OCI-M2 (cell line): Measurements from ENCODE around the gene SIRT5.
A peak's percentile ranks its signal among the peaks of the same experiment; 100 is the strongest.

Experiments
- DNase-seq: peaks from one replicate; lab custom pipeline; 2025; ENCODE audit not compliant: unreplicated experiment; lab: John Stamatoyannopoulos, UW

The SIRT5 gene

GRCh38 chr6:13586603-13587542 is 12.5 kb downstream of the SIRT5 start:
- DNase-seq = no peak

GRCh38 chr6:13589801-13590200 is 15.4 kb downstream of the SIRT5 start:
- no peak for DNase-seq

- no peak for DNase-seq
These were observed 16.3 kb downstream of the SIRT5 start for GRCh38 chr6:13590574-13591153.

GRCh38 chr6:13591205-13591921 is 17.0 kb downstream of the SIRT5 start:
- DNase-seq = no peak

GRCh38 chr6:13593103-13593502 is 18.7 kb downstream of the SIRT5 start:
- no peak for DNase-seq

- no peak for DNase-seq
These were observed 19.3 kb downstream of the SIRT5 start for GRCh38 chr6:13593720-13594119.

- no peak for DNase-seq
These were observed 22.7 kb downstream of the SIRT5 start for GRCh38 chr6:13597073-13597472.

DNA sequence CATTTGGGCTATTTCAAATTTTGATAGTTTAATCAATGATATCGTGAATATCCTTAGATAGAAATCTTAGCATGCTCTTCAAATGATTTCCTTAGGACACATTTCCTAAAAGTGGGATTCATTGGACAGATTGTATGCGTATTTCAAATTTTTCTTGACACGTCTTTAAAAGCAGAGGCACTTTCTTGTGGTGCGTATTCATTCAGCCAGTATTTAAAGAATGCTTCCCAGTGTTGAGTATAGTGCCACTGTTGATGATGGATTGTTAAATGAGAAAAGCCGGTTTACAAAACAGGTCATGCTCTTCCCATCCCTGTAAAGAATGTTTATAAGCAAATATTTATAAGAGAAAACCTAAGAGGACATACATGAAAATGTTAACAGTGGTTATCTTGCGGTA is 25.6 kb downstream of the SIRT5 start:
- DNase-seq = no peak

GRCh38 chr6:13604135-13604534 is 29.7 kb downstream of the SIRT5 start:
- no peak for DNase-seq

- DNase-seq = no peak
These were observed 30.4 kb downstream of the SIRT5 start for GRCh38 chr6:13604546-13605416.

- DNase-seq = no peak
These were observed 31.2 kb downstream of the SIRT5 start for GRCh38 chr6:13605634-13606033.

GRCh38 chr6:13611715-13612114 is 37.3 kb downstream of the SIRT5 start:
- no peak for DNase-seq

- DNase-seq = no peak
These were observed 38.7 kb downstream of the SIRT5 start for GRCh38 chr6:13613029-13613594.

DNA sequence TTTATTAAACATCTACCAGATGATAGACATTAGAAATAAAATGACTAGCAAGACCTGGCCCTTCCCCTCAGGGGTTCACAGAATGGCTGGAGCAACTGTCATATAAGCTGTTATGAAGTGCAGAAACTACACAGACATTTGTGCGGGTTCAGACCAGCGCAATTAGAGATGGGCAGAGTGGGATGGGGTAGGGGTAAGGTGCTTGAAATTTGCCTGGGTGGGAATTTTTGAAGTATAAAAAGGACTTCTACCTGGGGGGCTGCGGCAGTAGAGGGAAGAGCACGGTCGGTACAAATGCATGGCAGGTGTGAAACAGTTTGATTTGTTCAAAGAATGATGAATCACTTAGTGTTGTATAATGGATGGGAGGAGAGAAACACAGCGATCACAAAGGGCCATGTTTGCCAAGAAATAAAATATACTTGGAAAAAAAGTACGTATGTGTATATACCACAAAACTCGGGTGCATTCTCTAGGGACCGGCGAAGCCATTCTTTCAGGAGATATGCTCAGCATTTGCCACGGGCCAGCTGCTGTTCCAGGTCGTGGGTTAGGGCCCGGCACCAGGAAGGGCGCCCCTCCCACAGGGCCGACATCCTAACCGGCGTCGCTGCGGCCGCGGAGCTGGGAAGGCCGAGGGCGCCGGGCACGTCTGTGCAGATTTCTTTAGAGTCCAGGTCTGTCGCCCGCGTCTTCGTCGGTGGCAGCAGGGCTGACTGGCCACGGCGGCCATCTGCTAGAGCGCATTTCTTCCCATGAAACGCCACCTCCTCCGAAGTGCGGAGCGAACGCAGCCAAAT is 39.9 kb downstream of the SIRT5 start:
- no peak for DNase-seq

DNA sequence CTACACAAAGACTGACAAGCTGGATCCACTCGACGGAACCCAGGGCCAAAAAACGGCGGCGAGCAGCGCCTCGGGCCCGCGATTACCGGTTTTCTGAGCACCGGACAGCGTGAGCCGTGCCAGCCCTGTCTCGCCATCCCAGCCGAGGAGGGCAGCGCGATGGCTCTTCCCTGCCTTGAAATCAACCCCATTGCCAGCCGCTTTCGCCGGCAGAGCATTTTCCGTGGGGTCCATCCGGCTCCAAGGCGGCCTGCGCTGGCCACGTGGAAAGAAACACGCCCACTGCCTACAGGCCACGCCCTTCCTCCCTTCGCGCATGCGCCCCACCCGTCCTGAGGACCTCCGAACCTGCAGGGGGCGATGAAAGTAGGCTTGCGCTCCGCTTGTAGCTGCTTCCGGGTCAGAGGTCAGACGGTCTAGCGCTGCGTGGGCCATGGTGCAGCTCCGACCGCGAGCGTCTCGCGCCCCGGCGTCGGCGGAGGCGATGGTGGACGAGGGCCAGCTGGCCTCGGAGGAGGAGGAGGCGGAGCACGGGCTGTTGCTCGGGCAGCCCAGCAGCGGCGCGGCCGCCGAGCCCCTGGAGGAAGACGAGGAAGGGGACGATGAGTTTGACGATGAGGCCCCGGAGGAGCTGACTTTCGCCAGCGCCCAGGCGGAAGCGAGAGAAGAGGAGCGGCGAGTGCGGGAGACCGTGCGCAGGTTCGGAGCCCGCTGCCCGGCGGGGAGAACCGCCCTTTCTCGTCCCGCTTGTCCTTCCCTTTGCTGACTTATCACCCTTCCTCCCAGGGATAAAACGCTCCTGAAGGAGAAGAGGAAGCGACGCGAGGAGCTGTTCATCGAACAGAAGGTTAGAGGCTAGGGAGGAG is 40.8 kb downstream of the SIRT5 start, which contains the start of gene NOL7:
TSS of gene NOL7 (plus strand) at position 410 of the 866 bp plus-strand sequence. CDS start at position 434, 24 bp downstream.
- DNase-seq = peak; percentile 90

- no peak for DNase-seq
These were observed 41.4 kb downstream of the SIRT5 start for GRCh38 chr6:13615792-13616120.

GRCh38 chr6:13617066-13617465 is 42.7 kb downstream of the SIRT5 start:
- no peak for DNase-seq

GRCh38 chr6:13624871-13625288 is 50.5 kb downstream of the SIRT5 start:
- DNase-seq = no peak
